ENCODE data around the gene CCDC102B. TPM values are rescaled to one million over a fixed set of nuclear protein-coding genes. Genes with fewer than 3 reads are reported as not detected.
"Not testable (repeated sequence)": the region's sequence is repeated elsewhere in the genome, so short reads cannot be mapped to it uniquely, and the experiment has no call there.

Gene CCDC102B
- total RNA-seq, 2 donors from 2014 or later: 4.9 to 5.0 TPM

DNA sequence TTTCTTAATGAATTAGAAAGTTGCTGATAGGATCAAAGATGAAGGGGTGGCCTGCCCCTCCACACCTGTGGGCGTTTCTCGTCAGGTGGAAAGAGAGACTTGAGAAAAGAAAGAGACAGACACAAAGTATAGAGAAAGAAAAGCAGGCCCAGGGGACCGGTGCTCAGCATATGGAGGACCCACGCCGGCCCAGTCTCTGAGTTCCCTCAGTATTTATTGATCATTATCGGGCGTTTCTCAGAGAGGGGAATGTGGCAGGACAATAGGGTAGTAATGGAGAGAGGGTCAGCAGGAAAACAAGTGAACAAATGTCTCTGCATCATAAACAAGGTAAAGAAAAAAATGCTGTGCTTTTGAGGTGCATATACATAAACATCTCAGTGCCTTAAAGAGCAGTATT lies 144.3 kb downstream of the CCDC102B start:
- Histone ChIP-seq H3K27ac (ENCODE audit: low read depth, low read length) (peak overlapping the region; percentile 1), H3K4me1 (ENCODE audit: control insufficient read depth, insufficient read depth, low read length) (peaks cover 18% of the 10 kb centered on the region), H3K9ac (ENCODE audit: extremely low read depth, low read length, poor library complexity, severe bottlenecking) (peak overlapping the region; percentile 51), H3K27me3 (ENCODE audit: control insufficient read depth, insufficient read depth, low read length, poor library complexity, severe bottlenecking) (no peaks in the 10 kb centered on the region), H3K4me3 (ENCODE audit: low read length) (no peak overlapping the region), H3K9me3 (ENCODE audit: control insufficient read depth, low read length) (peaks cover 6% of the 10 kb centered on the region), H3K36me3 (ENCODE audit: control insufficient read depth, insufficient read depth, low read length) (no peaks in the 10 kb centered on the region)
- no peaks in the 10 kb centered on the region for H3K27me3 Mint-ChIP-seq (ENCODE audit: insufficient read depth)
- peak overlapping the region; percentile 36 for H3K4me3 Mint-ChIP-seq
- peak; percentile 58 for DNase-seq
- H3K27ac Mint-ChIP-seq: peak overlapping the region; percentile 99
- no peaks in the 10 kb centered on the region for H3K9me3 Mint-ChIP-seq
- TF ChIP-seq CTCF (conservative IDR thresholded peaks at IDR 0.05): no peak
- H3K4me1 Mint-ChIP-seq: peaks cover 49% of the 10 kb centered on the region
- 60 to 81% methylated on average over 7 of the region's 7 CpGs for WGBS, 2 experiments (ENCODE audit: insufficient coverage in 1 of 2, insufficient read length in 1 of 2)
- no peaks in the 10 kb centered on the region for H3K36me3 Mint-ChIP-seq (ENCODE audit: low read depth)

GRCh38 chr18:68943861-68944260 lies 146.0 kb downstream of the CCDC102B start:
- not testable (repeated sequence) for DNase-seq; H3K36me3 Mint-ChIP-seq (ENCODE audit: low read depth); H3K9me3 Mint-ChIP-seq; H3K27me3 Mint-ChIP-seq (ENCODE audit: insufficient read depth); H3K9me3 ChIP-seq (ENCODE audit: control insufficient read depth, low read length); H3K27me3 ChIP-seq (ENCODE audit: control insufficient read depth, insufficient read depth, low read length, poor library complexity, severe bottlenecking); H3K36me3 ChIP-seq (ENCODE audit: control insufficient read depth, insufficient read depth, low read length)
- H3K27ac Mint-ChIP-seq: peak overlapping the region; percentile 95
- H3K4me3 ChIP-seq (ENCODE audit: low read length): peak overlapping the region; percentile 72
- peak overlapping the region; percentile 40 for H3K4me3 Mint-ChIP-seq
- peaks cover 18% of the 10 kb centered on the region for H3K4me1 ChIP-seq (ENCODE audit: control insufficient read depth, insufficient read depth, low read length)
- H3K4me1 Mint-ChIP-seq: peaks cover 49% of the 10 kb centered on the region
- H3K9ac ChIP-seq (ENCODE audit: extremely low read depth, low read length, poor library complexity, severe bottlenecking): peak overlapping the region; percentile 58
- 15 to 64% methylated on average over 2 of the region's 2 CpGs for WGBS, 2 experiments (ENCODE audit: insufficient coverage in 1 of 2, insufficient read length in 1 of 2)
- H3K27ac ChIP-seq (ENCODE audit: low read depth, low read length): peak overlapping the region; percentile 21

DNA sequence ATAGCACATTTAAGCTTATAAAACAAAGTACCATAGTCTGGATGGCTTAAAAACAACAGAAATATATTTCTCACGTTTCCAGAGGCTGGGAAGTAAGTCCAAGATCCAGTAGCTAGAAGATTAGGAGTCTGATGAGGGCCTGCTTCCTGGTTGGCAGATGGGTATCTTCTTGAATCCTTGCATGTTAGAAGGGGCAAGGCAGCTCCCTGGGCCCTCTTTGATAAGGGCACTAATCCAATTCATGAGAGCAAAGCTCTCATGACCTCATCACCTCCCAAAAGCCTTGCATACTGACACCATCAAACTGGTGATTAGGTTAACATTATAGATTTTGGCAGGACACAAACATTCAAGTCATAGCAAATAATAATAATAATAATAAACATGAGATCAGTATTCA lies 146.4 kb downstream of the CCDC102B start:
- Mint-ChIP-seq H3K9me3 (no peaks in the 10 kb centered on the region), H3K4me1 (peaks cover 51% of the 10 kb centered on the region), H3K4me3 (peak overlapping the region; percentile 40), H3K36me3 (ENCODE audit: low read depth) (no peaks in the 10 kb centered on the region), H3K27ac (peak overlapping the region; percentile 94), H3K27me3 (ENCODE audit: insufficient read depth) (no peaks in the 10 kb centered on the region)
- DNase-seq: peak; percentile 57
- Histone ChIP-seq H3K9ac (ENCODE audit: extremely low read depth, low read length, poor library complexity, severe bottlenecking) (peak overlapping the region; percentile 32), H3K4me3 (ENCODE audit: low read length) (peak overlapping the region; percentile 72), H3K27me3 (ENCODE audit: control insufficient read depth, insufficient read depth, low read length, poor library complexity, severe bottlenecking) (no peaks in the 10 kb centered on the region), H3K36me3 (ENCODE audit: control insufficient read depth, insufficient read depth, low read length) (no peaks in the 10 kb centered on the region), H3K27ac (ENCODE audit: low read depth, low read length) (peak overlapping the region; percentile 21), H3K4me1 (ENCODE audit: control insufficient read depth, insufficient read depth, low read length) (peaks cover 18% of the 10 kb centered on the region), H3K9me3 (ENCODE audit: control insufficient read depth, low read length) (no peaks in the 10 kb centered on the region)
- WGBS, 2 experiments (ENCODE audit: insufficient coverage in 1 of 2, insufficient read length in 1 of 2): 41 to 71% methylated on average over 1 of the region's 1 CpG
- no peak for TF ChIP-seq CTCF (conservative IDR thresholded peaks at IDR 0.05)

- Histone ChIP-seq H3K4me1 (ENCODE audit: control insufficient read depth, insufficient read depth, low read length) (peaks cover 18% of the 10 kb centered on the region), H3K36me3 (ENCODE audit: control insufficient read depth, insufficient read depth, low read length) (no peaks in the 10 kb centered on the region), H3K4me3 (ENCODE audit: low read length) (no peak overlapping the region), H3K9ac (ENCODE audit: extremely low read depth, low read length, poor library complexity, severe bottlenecking) (no peak overlapping the region), H3K27me3 (ENCODE audit: control insufficient read depth, insufficient read depth, low read length, poor library complexity, severe bottlenecking) (no peaks in the 10 kb centered on the region), H3K9me3 (ENCODE audit: control insufficient read depth, low read length) (no peaks in the 10 kb centered on the region), H3K27ac (ENCODE audit: low read depth, low read length) (no peak overlapping the region)
- Mint-ChIP-seq H3K27me3 (ENCODE audit: insufficient read depth) (no peaks in the 10 kb centered on the region), H3K27ac (peak overlapping the region; percentile 73), H3K36me3 (ENCODE audit: low read depth) (no peaks in the 10 kb centered on the region), H3K4me3 (no peak overlapping the region), H3K9me3 (no peaks in the 10 kb centered on the region), H3K4me1 (peaks cover 48% of the 10 kb centered on the region)
- DNase-seq: no peak
- no CpG with 5 or more reads among the region's 1 CpG for WGBS, 2 experiments (ENCODE audit: insufficient coverage in 1 of 2, insufficient read length in 1 of 2)
- TF ChIP-seq CTCF (conservative IDR thresholded peaks at IDR 0.05): no peak
Measured at GRCh38 chr18:68944826-68945225, 146.9 kb downstream of the CCDC102B start.

All from endodermal cell (in vitro differentiated cells).